Natural killer cell (primary cell): ENCODE results near the gene A2ML1. TPM values are rescaled to one million over a fixed set of nuclear protein-coding genes. Genes with fewer than 3 reads are reported as not detected.
A peak's percentile ranks its signal among the peaks of the same experiment; 100 is the strongest.

Experiments used
- ATAC-seq, 3 donors: fragments of 150-1000 bp in 2 of 3; fragments of 200-7000 bp in 1 of 3; cut with Tn5 transposase; 1 replicate in 1 of 3; 2 replicates in 2 of 3; pipeline ENCODE4 v1.10.0; 2021; ENCODE audit warnings: mild to moderate bottlenecking in 2 of 3, moderate library complexity in 2 of 3
- DNase-seq, 2 donors: peaks; one replicate each; pipeline versions ENCODE4 v3.0.0 to v3.0.0-alpha.2; 2013 to 2021; ENCODE audit warnings: mixed read lengths in 1 of 2
- H3K27ac ChIP-seq: one replicate; pipeline ENCODE4 v1.5.1; 2013; ENCODE audit warnings: mild to moderate bottlenecking, low read length
- H3K27me3 ChIP-seq: one replicate; pipeline ENCODE4 v1.6.1; 2013; ENCODE audit warnings: low read length; ENCODE audit not compliant: control insufficient read depth, insufficient read depth
- H3K36me3 ChIP-seq: one replicate; pipeline ENCODE4 v1.6.1; 2013; ENCODE audit warnings: low read length; ENCODE audit not compliant: control insufficient read depth, insufficient read depth
- H3K4me1 ChIP-seq: one replicate; pipeline ENCODE4 v1.6.1; 2013; ENCODE audit warnings: low read length; ENCODE audit not compliant: control insufficient read depth, insufficient read depth
- H3K4me3 ChIP-seq: one replicate; pipeline ENCODE4 v1.5.1; 2013; ENCODE audit warnings: low read length
- H3K9me3 ChIP-seq: one replicate; pipeline ENCODE4 v1.6.1; 2013; ENCODE audit warnings: low read length; ENCODE audit not compliant: control insufficient read depth, insufficient read depth
- H3K27ac Mint-ChIP-seq, 2 donors: one replicate each; pipeline ENCODE4 v1.8.0; 2022; ENCODE audit warnings: mild to moderate bottlenecking in 2 of 2, mixed read lengths in 2 of 2, moderate library complexity in 1 of 2
- H3K27me3 Mint-ChIP-seq, 2 donors: one replicate each; pipeline ENCODE4 v1.8.0; 2022; ENCODE audit warnings: low read depth in 2 of 2, mixed read lengths in 2 of 2
- H3K36me3 Mint-ChIP-seq: one replicate; pipeline ENCODE4 v1.8.0; 2022; ENCODE audit warnings: mixed read lengths
- H3K4me1 Mint-ChIP-seq, 2 donors: one replicate each; pipeline ENCODE4 v1.8.0; 2022; ENCODE audit warnings: mixed read lengths in 2 of 2
- H3K4me3 Mint-ChIP-seq: one replicate; pipeline ENCODE4 v1.8.0; 2022; ENCODE audit warnings: mild to moderate bottlenecking, moderate library complexity, mixed read lengths
- H3K9me3 Mint-ChIP-seq, 2 donors: one replicate each; pipeline ENCODE4 v1.8.0; 2022; ENCODE audit warnings: mixed read lengths in 2 of 2
- CTCF ChIP-seq: fragments of 200-600 bp; IDR thresholded peaks from one replicate; pipeline ENCODE4 v1.8.0; 2022; ENCODE audit warnings: antibody characterized with exemption
- WGBS: methylation state at CpG from one replicate; pipeline ENCODE4 v1.1.7; 2013; ENCODE audit warnings: missing lambda C conversion rate; ENCODE audit not compliant: insufficient coverage; 5-methylcytosine and 5-hydroxymethylcytosine counted together
- intact Hi-C: fragments of 100-400 bp; cut with micrococcal nuclease; formaldehyde crosslinking; loops from one replicate; pipeline ENCODE4 v1.14.2; 2022
- total RNA-seq, 4 donors: library from RNA; stranded (reverse); fragments of 120-200 nt in 1 of 4; gene quantifications; one replicate each; pipeline versions ENCODE4 v1.2.3 to v1.2.4, GENCODE V29; 2013 to 2022

The A2ML1 gene
- total RNA-seq, 3 donors from 2014 or later (not counting 1 experiment from before 2014, with no cell fraction given), result not detected

GRCh38 chr12:8911606-8912268, 89.3 kb downstream of the A2ML1 start:
- Histone ChIP-seq H3K27me3 (no peaks in the 10 kb centered on the region), H3K9me3 (no peaks in the 10 kb centered on the region), H3K36me3 (no peaks in the 10 kb centered on the region), H3K4me3 (no peak overlapping the region), H3K4me1 (peaks cover 10% of the 10 kb centered on the region), H3K27ac (no peak overlapping the region)
- ATAC-seq (no peak), DNase-seq (no peak)
- intact Hi-C loops, result loop anchor here (5.0 kb wide), 1 partner anchor 41 kb away; no protein-coding TSS in a partner anchor
- no peaks in the 10 kb centered on the region for H3K27me3 Mint-ChIP-seq
- TF ChIP-seq CTCF, result no peak
- peak overlapping the region; percentile 12 to 83 for H3K27ac Mint-ChIP-seq
- H3K4me1 Mint-ChIP-seq, result peaks cover 13 to 14% of the 10 kb centered on the region in 2 donors
- H3K4me3 Mint-ChIP-seq, result no peak overlapping the region
- 83% methylated on average over 3 of the region's 3 CpGs for WGBS
- H3K9me3 Mint-ChIP-seq, result no peaks in the 10 kb centered on the region
- H3K36me3 Mint-ChIP-seq, result no peaks in the 10 kb centered on the region

- WGBS, result 71% methylated on average over 9 of the region's 9 CpGs
- no peak for ATAC-seq
These were observed 90.5 kb downstream of the A2ML1 start for GRCh38 chr12:8912914-8913313.

GRCh38 chr12:8913702-8914032, 91.2 kb downstream of the A2ML1 start:
- Mint-ChIP-seq H3K27me3 (no peaks in the 10 kb centered on the region), H3K9me3 (no peaks in the 10 kb centered on the region), H3K4me3 (peak overlapping the region; percentile 96), H3K4me1 (peaks cover 13 to 14% of the 10 kb centered on the region in 2 donors), H3K36me3 (peaks cover 4% of the 10 kb centered on the region), H3K27ac (peak overlapping the region in 1 of 2 donors; percentile 83)
- H3K9me3 ChIP-seq, result no peaks in the 10 kb centered on the region
- intact Hi-C loops, result loop anchor here (2.0 to 5.0 kb wide), 3 partner anchors 39 to 135 kb away; no protein-coding TSS in a partner anchor
- peaks cover 3% of the 10 kb centered on the region for H3K36me3 ChIP-seq
- peak in 1 of 2 donors; percentile 27 for DNase-seq
- H3K4me1 ChIP-seq, result peaks cover 10% of the 10 kb centered on the region
- peak overlapping the region; percentile 58 for H3K4me3 ChIP-seq
- 56% methylated on average over 4 of the region's 6 CpGs for WGBS
- peak overlapping the region; percentile 79 for H3K27ac ChIP-seq
- no peak for ATAC-seq
- no peaks in the 10 kb centered on the region for H3K27me3 ChIP-seq
- TF ChIP-seq CTCF, result no peak

More at GRCh38 chr12:8912914-8913313, 90.5 kb downstream of the A2ML1 start:
- DNase-seq, result peak in 1 of 2 donors; percentile 56
- no peaks in the 10 kb centered on the region for H3K9me3 Mint-ChIP-seq
- H3K36me3 Mint-ChIP-seq, result no peaks in the 10 kb centered on the region
- H3K36me3 ChIP-seq, result no peaks in the 10 kb centered on the region
- no peaks in the 10 kb centered on the region for H3K27me3 Mint-ChIP-seq
- TF ChIP-seq CTCF, result no peak
- H3K27ac ChIP-seq, result no peak overlapping the region
- peaks cover 10% of the 10 kb centered on the region for H3K4me1 ChIP-seq
- H3K9me3 ChIP-seq, result no peaks in the 10 kb centered on the region
- H3K27me3 ChIP-seq, result no peaks in the 10 kb centered on the region
- H3K4me1 Mint-ChIP-seq, result peaks cover 13 to 14% of the 10 kb centered on the region in 2 donors
- H3K4me3 Mint-ChIP-seq, result peak overlapping the region; percentile 96
- no peak overlapping the region for H3K4me3 ChIP-seq
- peak overlapping the region in 1 of 2 donors; percentile 83 for H3K27ac Mint-ChIP-seq
- intact Hi-C loops, result loop anchor here (5.0 kb wide), 1 partner anchor 39 kb away; no protein-coding TSS in a partner anchor
